Neural progenitor cell (in vitro differentiated cells): ENCODE measurements around the gene LHFPL5. TPM values are rescaled to one million over a fixed set of nuclear protein-coding genes. Genes with fewer than 3 reads are reported as not detected.

Experiments used
- DNase-seq: peaks from one replicate; pipeline ENCODE4 v3.0.0-alpha.2; 2016; ENCODE audit warnings: low spot score
- H2AFZ ChIP-seq: fragments of 200-600 bp; sonication (generic); replicated peaks from 2 replicates; pipeline ENCODE4 v1.6.1; 2016; ENCODE audit warnings: antibody characterized with exemption
- H3F3A ChIP-seq: fragments of 200-600 bp; sonication (generic); 2 replicates; pipeline ENCODE4 v1.6.1; 2016; ENCODE audit warnings: antibody characterized with exemption, low read depth
- H3K27ac ChIP-seq: fragments of 200-600 bp; sonication (generic); 2 replicates; pipeline ENCODE4 v1.5.1; 2016; ENCODE audit warnings: mild to moderate bottlenecking
- H3K27me3 ChIP-seq: fragments of 200-600 bp; sonication (generic); 2 replicates; pipeline ENCODE4 v1.6.1; 2016; ENCODE audit warnings: mild to moderate bottlenecking, moderate library complexity
- H3K36me3 ChIP-seq: fragments of 200-600 bp; sonication (generic); 2 replicates; pipeline ENCODE4 v1.5.1; 2016
- H3K4me1 ChIP-seq: fragments of 200-600 bp; sonication (generic); 2 replicates; pipeline ENCODE4 v1.6.1; 2016; ENCODE audit warnings: mixed run types
- H3K4me2 ChIP-seq: fragments of 200-600 bp; sonication (generic); 2 replicates; pipeline ENCODE4 v1.6.1; 2016
- H3K4me3 ChIP-seq: fragments of 200-600 bp; sonication (generic); 2 replicates; pipeline ENCODE4 v1.5.1; 2016
- H3K79me2 ChIP-seq: fragments of 200-600 bp; sonication (generic); 2 replicates; pipeline ENCODE4 v1.6.1; 2016; ENCODE audit warnings: low read depth
- H3K9ac ChIP-seq: fragments of 200-600 bp; sonication (generic); 2 replicates; pipeline ENCODE4 v1.6.1; 2016
- H3K9me3 ChIP-seq: fragments of 200-600 bp; sonication (generic); 2 replicates; pipeline ENCODE4 v1.5.1; 2016; ENCODE audit warnings: low read depth
- H4K20me1 ChIP-seq: fragments of 200-600 bp; sonication (generic); 2 replicates; pipeline ENCODE4 v1.6.1; 2016; ENCODE audit warnings: low read depth
- H3K27ac Mint-ChIP-seq: 3 replicates; pipeline ENCODE4 v1.8.0; 2021; ENCODE audit warnings: mixed read lengths
- H3K27me3 Mint-ChIP-seq: 2 replicates; pipeline ENCODE4 v1.8.0; 2022; ENCODE audit warnings: low read depth, mild to moderate bottlenecking, inconsistent platforms, moderate library complexity, mixed read lengths; ENCODE audit not compliant: insufficient read depth
- H3K36me3 Mint-ChIP-seq: 3 replicates; pipeline ENCODE4 v1.8.0; 2021; ENCODE audit warnings: mixed read lengths
- H3K4me1 Mint-ChIP-seq: 3 replicates; pipeline ENCODE4 v1.8.0; 2021; ENCODE audit warnings: mixed read lengths
- H3K4me3 Mint-ChIP-seq: 3 replicates; pipeline ENCODE4 v1.8.0; 2021; ENCODE audit warnings: mild to moderate bottlenecking, moderate library complexity, mixed read lengths
- H3K9me3 Mint-ChIP-seq: 3 replicates; pipeline ENCODE4 v1.8.0; 2020; ENCODE audit warnings: mixed read lengths
- EZH2 ChIP-seq: fragments of 200-600 bp; sonication (generic); IDR thresholded peaks from 2 replicates; pipeline ENCODE4 v1.6.1; 2017; ENCODE audit warnings: antibody characterized with exemption, mild to moderate bottlenecking, moderate library complexity
- EZH2phosphoT487 ChIP-seq: fragments of 200-600 bp; sonication (generic); IDR thresholded peaks from 2 replicates; pipeline ENCODE4 v1.6.1; 2017; ENCODE audit warnings: antibody characterized with exemption
- total RNA-seq: library from RNA; depleted of rRNA; stranded (reverse); fragments of >200 nt; gene quantifications from 2 replicates; pipeline ENCODE4 v1.2.3, GENCODE V29; 2015; ENCODE audit warnings: low replicate concordance
- TF ChIP-seq, protein P1 (sequence below): fragments of 200-600 bp; sonication (generic); IDR thresholded peaks from 2 replicates; pipeline ENCODE4 v1.5.1; 2017; ENCODE audit warnings: antibody characterized with exemption, mild to moderate bottlenecking

Gene LHFPL5
- total RNA-seq, 1 donor from 2014 or later = not detected

DNA sequence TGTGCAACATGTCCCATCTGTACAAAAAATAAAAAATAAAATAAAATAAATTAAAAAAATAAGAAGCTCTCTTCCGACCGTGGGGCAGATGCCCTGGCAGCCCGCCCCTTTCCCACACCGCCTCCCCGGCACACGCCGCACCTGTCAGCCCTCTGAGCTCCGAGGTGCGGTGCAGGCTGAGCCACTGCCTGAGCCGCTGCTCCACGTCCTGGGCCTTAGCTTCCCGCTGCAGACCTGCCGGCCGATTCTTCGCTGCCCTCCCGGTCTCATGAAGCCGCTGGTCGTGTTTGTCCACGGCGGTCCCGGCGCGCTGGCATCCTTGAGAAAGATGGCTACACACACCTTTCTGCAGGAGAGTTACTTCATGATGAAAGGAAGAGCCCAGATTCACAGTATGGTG lies 39.4 kb upstream of the LHFPL5 start:
- Mint-ChIP-seq H3K36me3 (no peaks in the 10 kb centered on the region), H3K27me3 (peaks cover 19% of the 10 kb centered on the region)

DNA sequence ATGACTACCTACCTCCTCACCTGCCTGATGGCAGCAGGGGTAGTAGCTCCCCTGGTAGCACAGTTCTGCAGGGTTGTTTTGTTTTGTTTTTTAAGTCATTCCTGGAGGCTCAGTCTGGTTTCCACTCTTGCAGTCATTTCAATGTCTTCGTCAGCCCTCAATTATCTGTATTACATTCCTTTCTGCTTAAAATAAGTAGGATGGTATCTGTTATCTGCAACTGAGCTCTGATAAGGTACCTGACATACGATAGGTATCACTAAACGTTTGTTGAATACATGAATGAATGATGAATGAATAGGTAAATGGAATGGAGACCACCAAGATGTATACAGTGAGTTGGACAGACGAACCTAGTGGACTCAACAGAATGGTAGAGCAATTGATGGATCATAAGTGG lies 35.9 kb upstream of the LHFPL5 start:
- H2AFZ ChIP-seq = no peak overlapping the region
- no peak overlapping the region for H3K4me3 Mint-ChIP-seq
- H3K79me2 ChIP-seq = no peaks in the 10 kb centered on the region
- no peak overlapping the region for H3K4me2 ChIP-seq
- peaks cover 4% of the 10 kb centered on the region for H3K4me1 Mint-ChIP-seq
- H3K27me3 Mint-ChIP-seq = peaks cover 16% of the 10 kb centered on the region
- no peak overlapping the region for H3K9ac ChIP-seq
- TF ChIP-seq, protein P1, sequence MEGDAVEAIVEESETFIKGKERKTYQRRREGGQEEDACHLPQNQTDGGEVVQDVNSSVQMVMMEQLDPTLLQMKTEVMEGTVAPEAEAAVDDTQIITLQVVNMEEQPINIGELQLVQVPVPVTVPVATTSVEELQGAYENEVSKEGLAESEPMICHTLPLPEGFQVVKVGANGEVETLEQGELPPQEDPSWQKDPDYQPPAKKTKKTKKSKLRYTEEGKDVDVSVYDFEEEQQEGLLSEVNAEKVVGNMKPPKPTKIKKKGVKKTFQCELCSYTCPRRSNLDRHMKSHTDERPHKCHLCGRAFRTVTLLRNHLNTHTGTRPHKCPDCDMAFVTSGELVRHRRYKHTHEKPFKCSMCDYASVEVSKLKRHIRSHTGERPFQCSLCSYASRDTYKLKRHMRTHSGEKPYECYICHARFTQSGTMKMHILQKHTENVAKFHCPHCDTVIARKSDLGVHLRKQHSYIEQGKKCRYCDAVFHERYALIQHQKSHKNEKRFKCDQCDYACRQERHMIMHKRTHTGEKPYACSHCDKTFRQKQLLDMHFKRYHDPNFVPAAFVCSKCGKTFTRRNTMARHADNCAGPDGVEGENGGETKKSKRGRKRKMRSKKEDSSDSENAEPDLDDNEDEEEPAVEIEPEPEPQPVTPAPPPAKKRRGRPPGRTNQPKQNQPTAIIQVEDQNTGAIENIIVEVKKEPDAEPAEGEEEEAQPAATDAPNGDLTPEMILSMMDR = no peak
- TF ChIP-seq EZH2phosphoT487 (no peak), EZH2 (no peak)
- H3K9me3 ChIP-seq = no peaks in the 10 kb centered on the region
- H3K9me3 Mint-ChIP-seq = peaks cover 2% of the 10 kb centered on the region
- no peak overlapping the region for H3K27ac ChIP-seq
- H3K4me3 ChIP-seq = no peak overlapping the region
- H3K27ac Mint-ChIP-seq = no peak overlapping the region
- H3K4me1 ChIP-seq = no peaks in the 10 kb centered on the region
- peaks cover 12% of the 10 kb centered on the region for H3F3A ChIP-seq
- H3K36me3 Mint-ChIP-seq = no peaks in the 10 kb centered on the region
- no peaks in the 10 kb centered on the region for H3K36me3 ChIP-seq
- no peaks in the 10 kb centered on the region for H3K27me3 ChIP-seq
- no peak for DNase-seq
- no peaks in the 10 kb centered on the region for H4K20me1 ChIP-seq

More for the DNA sequence above, 39.4 kb upstream of the LHFPL5 start:
- TF ChIP-seq EZH2phosphoT487 (no peak), EZH2 (no peak)
- TF ChIP-seq, protein P1 = no peak
- no peak for DNase-seq
- Histone ChIP-seq H3K36me3 (no peaks in the 10 kb centered on the region), H3K79me2 (no peaks in the 10 kb centered on the region), H2AFZ (no peak overlapping the region), H3F3A (peaks cover 26% of the 10 kb centered on the region), H3K9ac (no peak overlapping the region), H3K9me3 (no peaks in the 10 kb centered on the region), H3K4me1 (no peaks in the 10 kb centered on the region), H4K20me1 (no peaks in the 10 kb centered on the region), H3K27ac (no peak overlapping the region), H3K4me3 (no peak overlapping the region), H3K27me3 (no peaks in the 10 kb centered on the region), H3K4me2 (no peak overlapping the region)
- peaks cover 2% of the 10 kb centered on the region for H3K9me3 Mint-ChIP-seq
- H3K27ac Mint-ChIP-seq = no peak overlapping the region
- peaks cover 13% of the 10 kb centered on the region for H3K4me1 Mint-ChIP-seq
- H3K4me3 Mint-ChIP-seq = peak overlapping the region; percentile 51

GRCh38 chr6:35771343-35771627 lies 33.9 kb upstream of the LHFPL5 start:
- H2AFZ ChIP-seq = no peak overlapping the region
- no peak overlapping the region for H3K4me2 ChIP-seq
- no peak overlapping the region for H3K27ac ChIP-seq
- Mint-ChIP-seq H3K4me1 (peaks cover 2% of the 10 kb centered on the region), H3K27ac (no peak overlapping the region), H3K9me3 (no peaks in the 10 kb centered on the region), H3K4me3 (no peak overlapping the region), H3K36me3 (no peaks in the 10 kb centered on the region), H3K27me3 (peaks cover 10% of the 10 kb centered on the region)
- no peaks in the 10 kb centered on the region for H3K9me3 ChIP-seq
- peaks cover 12% of the 10 kb centered on the region for H3F3A ChIP-seq
- H4K20me1 ChIP-seq = no peaks in the 10 kb centered on the region
- no peaks in the 10 kb centered on the region for H3K4me1 ChIP-seq
- no peak for TF ChIP-seq EZH2phosphoT487
- no peak for TF ChIP-seq EZH2
- TF ChIP-seq, protein P1 = no peak
- no peaks in the 10 kb centered on the region for H3K36me3 ChIP-seq
- H3K4me3 ChIP-seq = no peak overlapping the region
- H3K9ac ChIP-seq = no peak overlapping the region
- no peaks in the 10 kb centered on the region for H3K79me2 ChIP-seq
- no peak for DNase-seq
- peaks cover 8% of the 10 kb centered on the region for H3K27me3 ChIP-seq
